ENCODE data around the gene MEGF9.

The MEGF9 gene

GRCh38 chr9:120619751-120620655 is 94.3 kb downstream of the MEGF9 start:
- DNase-seq, result peak; percentile 1 to 3

- DNase-seq, result no peak
Measured at GRCh38 chr9:120616966-120617935, 97.0 kb downstream of the MEGF9 start.

DNA sequence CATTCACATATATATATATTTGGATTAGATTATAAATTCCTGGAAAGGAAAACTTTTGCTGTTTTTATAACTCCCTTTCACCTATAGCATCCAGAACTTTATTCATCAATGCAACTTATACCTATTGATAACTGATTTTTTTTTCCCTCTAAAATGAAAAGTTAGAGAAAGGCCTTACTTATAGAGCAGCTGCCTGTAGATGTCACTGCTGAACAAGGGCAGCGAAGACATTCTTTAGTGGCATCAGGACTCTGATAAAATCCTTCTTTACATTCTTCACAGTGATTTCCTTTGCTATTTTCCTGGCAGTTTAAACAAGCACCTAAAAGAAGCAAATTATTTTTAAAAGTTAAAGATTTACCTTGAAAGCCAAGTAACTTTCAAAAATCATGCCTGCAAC is 102.1 kb downstream of the MEGF9 start:
- no peak for DNase-seq

- no peak for DNase-seq
Measured at GRCh38 chr9:120611690-120612068, 102.6 kb downstream of the MEGF9 start.

GRCh38 chr9:120610975-120611689 is 103.1 kb downstream of the MEGF9 start:
- no peak for DNase-seq

GRCh38 chr9:120609636-120610035 is 104.6 kb downstream of the MEGF9 start:
- no peak for DNase-seq

DNA sequence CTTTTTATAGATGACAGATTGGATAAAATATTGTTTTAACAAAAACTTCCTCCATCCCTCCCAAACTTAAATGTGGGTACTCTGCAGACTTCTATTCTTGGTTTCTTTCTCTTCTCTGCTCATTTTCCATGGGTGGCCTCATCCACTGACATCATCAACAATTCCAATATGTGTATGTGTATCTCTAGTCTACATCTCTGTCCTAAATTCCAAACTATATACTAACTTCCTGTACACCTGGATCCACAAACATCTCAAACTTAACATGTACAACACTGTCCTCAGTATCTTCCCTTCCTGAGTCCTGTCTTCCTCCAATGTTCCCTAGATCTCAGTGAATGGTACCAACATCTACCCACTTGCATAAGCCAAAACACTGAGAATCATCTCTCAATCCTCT is 105.8 kb downstream of the MEGF9 start:
- no peak for DNase-seq

DNA sequence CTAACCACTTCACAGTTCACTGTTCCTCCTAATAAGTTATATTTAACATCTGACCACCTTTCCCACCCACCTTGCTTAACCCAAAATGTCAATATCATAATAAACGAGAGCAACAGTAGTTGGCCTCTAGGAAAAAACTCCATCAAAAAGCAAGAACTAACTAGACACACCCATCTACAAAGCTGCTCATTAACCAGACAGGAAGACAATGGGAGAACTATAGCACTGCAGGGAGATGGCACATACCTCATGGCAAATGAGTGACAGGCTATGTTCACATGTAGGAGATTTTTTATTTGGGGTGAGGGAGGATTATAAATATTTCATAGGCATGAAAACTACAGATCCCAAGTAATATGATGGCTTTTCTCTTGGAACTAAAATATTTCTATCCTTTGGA is 110.7 kb downstream of the MEGF9 start:
- DNase-seq, result no peak

DNA sequence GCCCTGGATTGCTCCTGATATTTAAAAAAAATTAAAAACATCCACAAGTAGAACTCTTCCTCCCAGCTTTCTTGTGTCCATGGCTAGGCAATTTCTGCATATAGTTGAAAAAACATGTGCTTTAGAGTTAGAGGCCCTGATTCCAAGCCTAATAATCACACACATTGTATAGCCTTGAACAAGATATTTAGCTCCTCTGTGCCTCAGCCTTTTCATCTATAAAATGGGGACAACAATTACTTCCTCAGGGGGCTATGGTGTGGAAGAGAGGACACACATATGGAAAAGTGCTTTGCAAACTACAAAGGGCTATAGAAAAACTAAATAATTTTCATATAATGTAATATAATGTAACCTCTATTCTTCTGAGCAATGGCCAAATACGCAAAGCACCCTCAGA is 111.3 kb downstream of the MEGF9 start:
- no peak for DNase-seq

DNA sequence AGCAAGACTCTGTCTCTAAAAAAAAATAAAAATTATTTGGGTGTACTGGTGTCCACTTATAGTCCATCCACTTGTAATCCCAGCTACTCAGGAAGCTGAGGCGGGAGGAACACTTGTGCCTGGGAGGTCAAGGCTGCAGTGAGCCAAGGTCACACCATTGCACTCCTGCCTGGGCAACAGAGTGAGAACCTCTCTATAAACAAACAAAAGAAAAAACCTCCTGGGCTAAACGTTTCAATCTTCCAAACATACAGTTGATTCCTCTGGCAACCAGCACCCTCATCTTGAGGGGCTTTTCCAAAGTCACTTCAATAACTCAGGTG is 120.4 kb downstream of the MEGF9 start:
- DNase-seq, result no peak

- DNase-seq, result no peak
Measured at GRCh38 chr9:120593250-120593954, 120.9 kb downstream of the MEGF9 start.

DNA sequence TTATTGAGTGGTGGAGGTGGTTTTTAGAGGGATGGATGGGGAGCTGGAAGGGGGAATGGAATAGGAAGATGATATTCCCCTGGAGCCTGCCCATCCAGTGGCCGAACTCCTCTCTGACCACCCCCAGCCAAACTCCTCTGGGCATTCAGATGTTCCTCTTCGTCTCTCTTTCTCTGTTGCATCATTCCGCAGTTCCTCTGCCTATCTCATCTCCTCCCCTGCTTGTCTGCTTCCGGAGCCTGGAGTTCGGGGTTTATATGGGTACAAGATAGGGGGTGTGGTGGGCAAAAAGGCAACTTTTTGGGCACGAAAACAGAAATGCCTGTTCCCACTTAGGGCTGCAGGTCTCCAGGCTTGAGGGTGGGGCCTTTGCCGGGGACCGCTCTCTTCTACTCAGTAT is 122.1 kb downstream of the MEGF9 start:
- DNase-seq, result no peak

- no peak for DNase-seq
Measured at GRCh38 chr9:120587328-120587727, 126.9 kb downstream of the MEGF9 start.

- no peak for DNase-seq
Measured at GRCh38 chr9:120583958-120584369, 130.3 kb downstream of the MEGF9 start.

DNA sequence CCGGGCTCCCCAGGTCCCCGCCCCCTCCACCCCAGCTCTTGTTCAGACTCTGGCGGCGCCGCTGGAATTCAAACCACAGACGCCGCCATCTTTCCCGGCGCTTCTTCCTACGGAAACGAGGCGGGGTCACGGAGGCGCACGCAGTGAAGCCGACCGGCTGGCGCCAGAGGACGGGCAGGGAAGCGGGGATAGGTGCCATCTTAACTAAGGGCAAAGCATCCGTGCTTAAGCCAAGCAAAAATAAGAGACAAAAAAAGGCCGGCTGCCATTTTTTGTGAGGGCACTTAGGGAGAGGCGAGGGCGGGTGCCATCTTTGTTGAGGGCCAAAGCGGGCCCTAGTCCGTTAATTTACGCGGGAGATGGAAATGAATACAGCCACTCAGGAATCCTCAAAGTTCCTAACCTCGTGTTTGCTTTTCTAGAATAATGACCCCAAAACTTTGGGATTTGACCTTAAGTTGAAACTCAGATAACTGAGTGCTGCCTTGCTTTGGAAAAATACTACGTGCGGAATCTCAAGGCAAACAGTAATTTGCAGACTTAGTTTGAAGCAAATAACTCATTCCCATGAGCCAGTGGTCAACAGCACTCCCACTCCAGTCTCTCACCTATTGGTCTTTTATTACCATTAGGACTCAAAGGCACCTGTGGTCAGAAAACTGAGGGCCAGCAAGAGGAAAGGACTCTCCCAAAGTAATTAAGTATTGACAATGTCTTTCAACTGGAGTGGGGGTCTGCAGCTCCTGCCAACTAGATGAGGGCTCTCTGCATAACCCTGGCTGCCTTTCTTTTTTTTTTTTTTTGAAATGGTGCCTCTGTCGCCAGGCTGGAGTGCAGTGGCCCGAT is 134.0 kb downstream of the MEGF9 start, which contains the start of gene CDK5RAP2:
CDK5RAP2 (minus strand) TSS at position 117 of the 846 bp plus-strand sequence. CDS start 189 bp downstream, outside the sequence.
- peak; percentile 68 to 82 for DNase-seq

GRCh38 chr9:120579139-120580050 is 134.9 kb downstream of the MEGF9 start:
- DNase-seq, result no peak

- no peak for DNase-seq
Measured at GRCh38 chr9:120574473-120574872, 139.8 kb downstream of the MEGF9 start.

- DNase-seq, result no peak
Measured at GRCh38 chr9:120572472-120572871, 141.8 kb downstream of the MEGF9 start.

DNA sequence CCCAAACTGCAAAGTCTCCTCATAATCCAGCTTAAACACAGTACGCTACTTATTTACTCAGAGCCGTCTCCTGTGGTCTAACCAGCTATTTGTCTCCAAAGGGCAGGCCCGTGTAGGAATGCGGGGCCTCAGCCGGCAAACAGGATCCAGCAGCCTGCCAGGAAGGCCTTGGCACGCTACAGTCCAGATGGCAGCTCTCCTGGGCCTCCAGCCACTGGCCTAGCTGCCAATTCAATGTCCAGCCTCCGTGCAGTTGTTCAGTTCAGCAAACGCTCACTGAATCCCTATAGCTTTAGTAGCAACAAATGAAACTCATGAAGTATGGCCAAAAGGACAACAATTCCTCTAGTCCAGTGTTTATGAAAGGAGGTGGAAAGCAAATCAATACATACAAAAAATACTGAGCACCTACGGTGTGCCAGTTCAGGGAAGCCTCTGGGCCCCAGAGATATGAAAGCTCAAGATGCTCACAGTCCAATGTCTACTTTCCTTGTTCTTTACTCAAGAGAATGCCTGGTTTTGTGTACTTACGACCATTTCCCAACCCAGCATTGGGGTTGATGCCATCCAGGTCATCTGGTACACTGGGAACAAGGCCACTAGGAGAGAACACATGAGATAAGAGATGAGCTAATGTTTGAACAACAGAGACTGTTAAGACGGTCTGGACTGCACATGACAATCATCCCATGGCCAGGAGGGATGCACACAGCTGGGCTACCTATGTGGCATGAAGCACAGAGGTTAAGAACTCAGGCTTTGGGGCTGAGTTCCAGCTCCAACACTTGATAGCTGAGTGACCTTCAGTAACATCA is 142.6 kb downstream of the MEGF9 start:
- no peak for DNase-seq

All from NCI-H187 (cell line).